Left cardiac atrium (tissue), 4 donors: ENCODE measurements around the gene CDH24. TPM values are rescaled to one million over a fixed set of nuclear protein-coding genes. Genes with fewer than 3 reads are reported as not detected.

Source experiments
- ATAC-seq, 2 donors: fragments of 200-7000 bp; cut with Tn5 transposase; one replicate each; pipeline ENCODE4 v1.9.1; 2020; ENCODE audit warnings: mild to moderate bottlenecking in 2 of 2, moderate library complexity in 2 of 2
- DNase-seq: peaks from one replicate; pipeline ENCODE4 v3.0.0-alpha.2; 2020
- intact Hi-C, 2 donors: fragments of 100-400 bp; cut with DNase I; formaldehyde crosslinking; loops; one replicate each; pipeline versions ENCODE4 v1.14.1 to v1.15.1; 2022 to 2023
- total RNA-seq, 2 donors: library from RNA; stranded (reverse); fragmentation: NEBNext Ultra II Directional; extraction: Animal tissue kit (Norgen Biotek cat#: 25700); gene quantifications; one replicate each; pipeline ENCODE4 v1.2.1, GENCODE V29; 2021
- donor health status: DM: no; HTN: yes; CAD: no.
- donor health status: DM: no; HTN: yes; CAD: no; lungs with severe emphysema.
- donor health status: DM: yes; HTN: yes; CAD: no.
- donor health status: Dilated cardiomyopathy.

The CDH24 gene
- total RNA-seq, 2 donors from 2014 or later, result 1.6 to 3.4 TPM

DNA sequence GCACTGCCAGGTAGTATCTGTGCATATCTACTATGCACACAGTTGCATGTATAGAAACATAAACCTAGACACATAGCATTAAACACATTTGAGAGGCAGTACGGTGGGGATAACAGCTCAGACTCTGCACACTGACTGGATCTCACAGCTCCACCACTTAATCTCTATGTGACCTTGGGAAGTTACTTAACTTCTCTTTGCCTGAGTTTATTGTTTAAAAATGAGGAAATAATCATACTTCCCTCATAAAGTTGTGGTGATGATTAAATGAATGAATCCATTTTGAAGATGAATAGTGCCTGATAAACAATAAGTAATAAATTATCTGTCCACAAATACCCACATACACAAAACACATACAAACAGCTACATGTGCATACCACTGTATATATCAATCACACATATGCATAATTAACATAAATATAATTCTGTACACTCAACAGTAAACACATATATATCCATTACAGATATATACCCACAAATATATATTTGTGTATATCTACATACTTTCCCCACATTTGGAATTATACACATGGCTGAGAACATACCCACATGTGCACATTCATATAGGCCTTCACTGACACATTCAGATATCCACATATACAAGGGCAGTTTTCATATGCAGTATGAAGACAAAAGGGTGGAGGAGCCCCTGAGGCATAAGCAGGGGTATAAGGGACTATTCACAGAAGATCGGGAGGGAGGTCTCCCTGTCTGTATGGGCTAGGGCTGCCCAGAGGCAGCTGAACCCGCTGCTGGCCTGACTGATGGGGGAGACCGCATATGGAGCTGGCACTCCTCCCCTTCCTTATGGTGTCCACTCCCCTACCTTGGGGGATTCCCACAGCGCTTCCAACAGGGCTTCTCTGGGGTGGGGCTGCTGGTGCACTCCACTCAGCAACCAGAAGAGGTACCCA, 5.9 kb downstream of the CDH24 start:
- no peak for DNase-seq
- ATAC-seq, result no peak

DNA sequence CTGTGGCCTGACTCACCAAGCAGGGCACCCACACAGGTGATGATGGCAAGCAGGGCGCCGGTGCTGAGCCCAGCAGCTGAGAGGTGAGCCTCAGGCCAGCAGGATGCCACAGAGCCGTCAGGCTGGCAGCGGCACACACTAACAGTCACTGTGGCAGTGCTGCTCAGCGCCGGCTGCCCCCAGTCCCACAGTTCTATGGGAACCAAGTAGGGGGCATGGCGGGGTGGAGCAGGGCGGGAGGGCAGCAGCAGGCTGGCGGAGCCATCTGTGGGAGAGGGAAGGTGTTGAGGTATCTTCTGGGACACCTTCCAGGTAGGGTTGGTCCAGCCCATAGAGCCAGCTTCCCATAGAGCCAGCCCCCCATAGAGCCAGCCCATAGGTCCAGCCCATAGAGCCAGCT, 8.3 kb downstream of the CDH24 start:
- intact Hi-C loops, result no loop called here
- no peak for ATAC-seq

More for the DNA sequence above, 5.9 kb downstream of the CDH24 start:
- intact Hi-C loops, result no loop called here

DNA sequence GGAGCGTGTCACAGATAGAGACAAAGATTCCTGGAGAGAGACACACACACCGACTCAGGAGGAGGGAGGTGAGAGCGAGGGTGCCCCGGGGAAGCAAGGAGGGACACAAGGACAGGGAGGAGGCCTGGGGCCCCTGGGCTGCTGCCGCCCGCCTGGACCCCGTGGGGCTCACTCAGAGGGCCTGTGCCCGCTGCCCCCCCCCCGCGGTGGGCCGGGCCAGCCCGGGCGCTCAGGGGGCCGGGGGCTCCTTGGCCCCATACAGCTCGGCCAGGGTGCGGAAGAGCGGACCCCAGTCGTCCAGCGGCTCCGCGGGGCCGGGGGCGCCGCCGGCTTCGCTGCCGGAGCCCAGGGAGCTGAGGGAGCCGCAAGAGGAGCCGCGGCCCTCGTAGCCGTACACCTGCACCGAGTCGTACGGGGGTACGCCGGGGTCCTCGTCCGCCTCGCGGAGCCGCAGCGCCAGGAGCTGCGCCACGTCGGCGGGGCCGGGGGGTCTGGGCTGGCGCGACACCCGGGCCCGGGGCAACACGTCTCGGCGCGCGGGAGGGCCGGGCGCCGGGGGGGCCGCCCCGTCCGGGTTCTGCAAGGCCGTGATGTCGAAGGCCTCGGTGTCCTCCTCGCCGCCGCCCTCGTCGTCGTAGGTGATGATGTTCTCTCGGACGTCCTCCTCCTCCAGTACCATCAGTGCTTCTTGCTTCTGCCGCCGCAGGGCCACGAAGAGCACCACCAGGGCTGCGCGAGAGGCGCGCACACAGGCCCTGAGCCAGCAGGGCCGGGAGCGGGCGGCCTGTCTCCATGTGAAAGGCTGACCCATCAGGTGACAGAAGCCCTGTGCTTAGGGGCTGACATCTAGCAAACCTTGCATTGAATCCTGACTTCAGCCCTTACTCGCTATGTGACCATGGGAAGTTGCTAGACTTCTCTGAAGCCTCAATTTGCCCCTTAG, 9.3 kb downstream of the CDH24 start:
- no peak for ATAC-seq
- intact Hi-C loops, result no loop called here

More for the DNA sequence above, 8.3 kb downstream of the CDH24 start:
- DNase-seq, result no peak

DNA sequence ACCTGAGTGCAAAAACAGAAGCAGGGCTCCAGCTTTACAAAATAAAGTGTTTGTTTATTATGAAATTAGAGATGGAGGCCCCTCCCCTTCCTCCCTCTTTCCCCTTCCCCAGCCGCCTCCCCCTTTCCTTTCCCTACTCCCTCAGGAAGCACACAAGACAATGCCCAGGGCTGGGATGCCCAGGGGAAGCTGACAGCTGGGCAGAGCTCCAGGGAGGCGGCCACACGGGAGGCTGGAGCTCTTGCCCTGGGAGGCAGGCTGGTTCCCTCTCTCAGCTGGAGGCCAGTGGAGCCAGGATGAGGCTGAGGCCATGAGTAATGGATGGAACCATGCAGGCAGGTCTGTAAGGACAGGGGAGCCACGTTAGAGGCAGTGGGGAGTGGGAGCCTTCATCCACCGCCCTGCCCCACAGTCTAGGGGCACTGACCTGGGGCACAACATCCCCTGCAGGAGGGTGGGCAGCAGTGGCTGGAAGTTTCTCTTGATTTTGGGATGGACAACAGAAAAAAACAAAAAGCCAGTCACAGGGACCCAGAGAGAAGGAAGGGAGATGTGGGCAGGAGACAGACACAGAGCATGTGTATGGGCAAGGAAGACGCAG, 10.2 kb downstream of the CDH24 start:
- DNase-seq (peak; percentile 41), ATAC-seq (peak; percentile 31 to 59)

More for the DNA sequence above, 9.3 kb downstream of the CDH24 start:
- no peak for DNase-seq

DNA sequence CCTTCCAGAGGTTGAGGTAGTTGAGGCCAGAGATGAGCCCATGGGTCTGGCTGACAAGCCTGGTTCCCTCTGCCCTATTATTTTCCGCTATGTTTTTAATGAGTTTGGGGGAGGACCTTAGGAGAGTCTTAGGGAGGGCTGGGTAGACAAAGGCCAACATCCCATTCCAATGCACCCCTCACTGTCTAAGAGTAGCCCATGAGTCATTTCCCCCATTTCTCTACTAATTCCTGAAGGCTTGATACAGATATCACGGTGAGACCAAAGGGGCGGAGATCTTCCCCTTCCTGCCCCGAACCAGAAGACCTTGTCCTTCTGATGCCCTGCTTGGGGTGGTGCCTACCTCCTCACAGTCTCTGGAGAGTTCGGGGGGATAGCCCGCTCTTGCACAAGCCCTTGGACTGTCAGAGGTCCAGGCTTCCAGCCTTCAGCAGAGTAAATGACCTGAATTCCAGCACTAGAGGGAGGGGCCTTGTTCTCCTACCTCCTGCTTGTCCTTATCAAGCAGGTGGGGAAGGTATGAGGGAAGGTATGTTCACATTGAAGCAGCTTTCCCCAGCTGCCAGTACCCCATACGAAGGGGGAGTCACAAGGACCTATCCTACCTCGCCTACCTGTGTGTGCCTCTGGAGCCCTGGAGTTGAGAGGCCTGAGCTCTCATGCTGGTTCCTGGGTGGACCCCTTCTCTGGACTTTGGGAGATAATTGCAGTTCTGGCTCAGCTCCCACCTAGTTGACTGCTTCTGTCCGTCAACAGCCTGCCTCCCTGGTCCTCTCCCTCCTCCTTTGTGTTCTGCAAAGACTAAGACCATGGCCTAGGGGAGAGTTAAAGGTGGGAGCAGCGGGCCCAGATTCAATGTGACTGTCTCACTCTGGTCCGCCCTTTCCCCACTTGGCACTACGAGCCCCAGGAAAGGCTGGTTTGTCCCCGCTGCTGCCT, 11.6 kb downstream of the CDH24 start:
- intact Hi-C loops, result no loop called here
- DNase-seq (no peak), ATAC-seq (peak; percentile 36 to 41)

More for the DNA sequence above, 10.2 kb downstream of the CDH24 start:
- intact Hi-C loops, result no loop called here

DNA sequence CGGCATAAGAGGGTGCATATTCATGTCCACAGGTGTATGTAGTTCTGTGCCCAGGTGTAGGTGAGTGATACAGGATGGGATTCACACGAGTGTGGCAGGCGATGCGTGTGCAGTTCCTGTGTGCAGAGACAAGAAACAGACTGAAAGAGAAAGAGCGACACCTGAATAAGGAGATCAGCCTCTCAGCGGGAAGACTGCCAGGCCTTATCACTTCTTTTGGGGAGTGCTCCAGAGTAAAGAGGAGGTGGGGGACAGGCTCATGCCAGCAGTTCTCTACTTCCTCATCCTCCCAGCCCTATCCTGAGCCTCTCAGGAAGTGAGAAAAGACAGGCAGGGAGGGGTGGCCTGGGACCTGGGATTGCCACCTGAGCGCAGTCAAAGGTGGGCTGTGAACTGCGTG, 12.5 kb downstream of the CDH24 start:
- ATAC-seq (no peak), DNase-seq (no peak)
- intact Hi-C loops, result no loop called here

DNA sequence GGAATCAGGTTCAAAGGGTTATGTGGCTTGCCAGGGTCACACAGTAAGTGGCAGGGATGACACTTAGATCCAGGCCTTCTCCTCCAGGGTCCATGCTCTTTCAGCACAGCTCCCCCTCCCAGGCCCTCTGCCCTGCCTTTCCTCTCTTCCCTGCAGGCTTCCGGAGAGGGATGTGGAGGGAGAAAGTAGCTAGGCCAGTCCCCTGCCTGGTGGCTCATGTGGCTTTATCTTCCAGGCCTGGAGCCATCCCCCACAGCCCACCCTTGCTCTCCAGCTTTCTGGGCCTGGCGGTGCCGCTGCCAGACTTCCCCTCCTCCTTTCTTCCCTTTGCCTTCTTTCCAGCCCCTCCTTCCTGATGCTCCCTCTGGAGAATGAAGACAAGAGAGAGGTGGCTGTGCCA, 13.6 kb downstream of the CDH24 start:
- intact Hi-C loops, result no loop called here
- no peak for DNase-seq
- ATAC-seq, result no peak

DNA sequence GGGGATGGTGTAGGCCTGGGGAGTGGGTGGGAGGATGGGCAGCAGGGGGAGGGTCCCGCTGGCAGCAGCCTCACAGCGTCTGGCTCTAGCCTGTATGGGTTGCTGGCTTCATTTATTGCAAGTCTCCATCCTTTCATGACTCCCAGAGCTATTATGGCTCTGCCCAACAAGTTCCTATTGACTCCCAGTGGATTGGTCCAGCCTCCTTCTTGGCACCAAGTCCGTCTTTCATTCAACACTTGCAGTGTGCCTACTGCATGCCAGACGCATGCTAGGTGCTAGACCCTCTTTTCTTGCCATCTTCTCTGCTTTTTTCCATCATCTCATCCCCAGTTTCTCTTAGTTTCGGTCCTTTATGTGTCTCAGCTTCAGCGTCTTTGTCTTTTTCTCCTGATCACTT, 14.2 kb downstream of the CDH24 start:
- ATAC-seq (no peak), DNase-seq (no peak)
- intact Hi-C loops, result no loop called here

DNA sequence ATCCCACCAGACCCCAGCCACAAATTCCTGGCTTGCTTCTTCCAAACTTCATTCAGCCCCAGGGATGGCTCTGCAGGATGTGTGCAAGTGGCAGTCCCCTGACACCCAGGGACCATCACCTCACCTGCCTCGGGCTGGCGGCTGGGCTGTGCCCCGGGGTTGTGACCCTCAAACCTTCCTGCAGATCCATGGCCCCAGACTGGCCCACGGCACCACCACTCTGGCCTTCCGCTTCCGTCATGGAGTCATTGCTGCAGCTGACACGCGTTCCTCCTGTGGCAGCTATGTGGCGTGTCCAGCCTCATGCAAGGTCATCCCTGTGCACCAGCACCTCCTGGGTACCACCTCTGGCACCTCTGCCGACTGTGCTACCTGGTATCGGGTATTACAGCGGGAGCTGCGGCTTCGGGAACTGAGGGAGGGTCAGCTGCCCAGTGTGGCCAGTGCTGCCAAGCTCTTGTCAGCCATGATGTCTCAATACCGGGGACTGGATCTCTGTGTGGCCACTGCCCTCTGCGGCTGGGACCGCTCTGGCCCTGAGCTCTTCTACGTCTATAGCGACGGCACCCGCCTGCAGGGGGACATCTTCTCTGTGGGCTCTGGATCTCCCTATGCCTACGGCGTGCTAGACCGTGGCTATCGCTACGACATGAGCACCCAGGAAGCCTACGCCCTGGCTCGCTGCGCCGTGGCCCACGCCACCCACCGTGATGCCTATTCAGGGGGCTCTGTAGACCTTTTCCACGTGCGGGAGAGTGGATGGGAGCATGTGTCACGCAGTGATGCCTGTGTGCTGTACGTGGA, 15.0 kb downstream of the CDH24 start, which contains the start of gene PSMB11:
PSMB11 (plus strand) TSS at position 51 of the 804 bp plus-strand sequence; CDS start at position 65, 14 bp downstream.
- intact Hi-C loops, result no loop called here
- DNase-seq (no peak), ATAC-seq (no peak)

DNA sequence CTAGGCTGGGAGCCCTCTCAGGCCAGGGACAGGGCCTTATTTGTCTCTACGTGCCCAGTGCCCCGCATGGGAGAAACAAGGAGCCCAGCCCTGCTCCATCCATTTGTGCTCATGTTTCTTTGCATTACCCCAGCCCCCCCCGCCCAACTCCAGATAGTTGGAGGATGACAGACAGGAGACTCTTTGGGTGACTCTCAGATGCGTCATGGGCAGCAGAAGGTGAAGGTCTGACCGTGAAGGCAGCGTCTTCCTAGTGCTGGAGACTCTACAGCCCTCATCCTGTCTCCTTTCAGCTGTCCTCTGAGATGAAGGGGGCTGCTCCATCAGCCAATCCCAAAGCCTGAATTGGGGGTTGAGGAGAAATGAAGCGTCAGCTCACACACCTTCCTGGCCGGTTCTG, 15.6 kb downstream of the CDH24 start:
- ATAC-seq, result no peak
- intact Hi-C loops, result no loop called here
- no peak for DNase-seq

DNA sequence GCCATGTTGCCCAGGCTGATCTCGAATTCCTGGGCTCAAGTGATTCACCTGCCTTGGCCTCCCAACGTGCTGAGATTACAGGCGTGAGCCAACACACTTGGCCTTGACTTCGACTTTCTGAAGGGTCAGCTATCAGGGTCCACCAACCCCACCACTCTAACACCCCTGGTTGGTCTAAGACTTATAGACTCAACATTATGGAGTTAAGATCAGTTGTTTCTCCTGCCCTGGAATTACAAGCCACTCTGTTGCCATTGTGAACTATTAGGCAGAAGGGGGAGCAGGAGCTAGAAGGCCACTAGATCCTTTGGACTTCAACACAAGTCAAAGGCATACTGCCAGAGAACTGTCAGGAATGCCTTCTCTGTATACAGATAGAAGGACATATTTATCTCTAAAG, 17.2 kb downstream of the CDH24 start:
- ATAC-seq (no peak), DNase-seq (no peak)
- intact Hi-C loops, result no loop called here

DNA sequence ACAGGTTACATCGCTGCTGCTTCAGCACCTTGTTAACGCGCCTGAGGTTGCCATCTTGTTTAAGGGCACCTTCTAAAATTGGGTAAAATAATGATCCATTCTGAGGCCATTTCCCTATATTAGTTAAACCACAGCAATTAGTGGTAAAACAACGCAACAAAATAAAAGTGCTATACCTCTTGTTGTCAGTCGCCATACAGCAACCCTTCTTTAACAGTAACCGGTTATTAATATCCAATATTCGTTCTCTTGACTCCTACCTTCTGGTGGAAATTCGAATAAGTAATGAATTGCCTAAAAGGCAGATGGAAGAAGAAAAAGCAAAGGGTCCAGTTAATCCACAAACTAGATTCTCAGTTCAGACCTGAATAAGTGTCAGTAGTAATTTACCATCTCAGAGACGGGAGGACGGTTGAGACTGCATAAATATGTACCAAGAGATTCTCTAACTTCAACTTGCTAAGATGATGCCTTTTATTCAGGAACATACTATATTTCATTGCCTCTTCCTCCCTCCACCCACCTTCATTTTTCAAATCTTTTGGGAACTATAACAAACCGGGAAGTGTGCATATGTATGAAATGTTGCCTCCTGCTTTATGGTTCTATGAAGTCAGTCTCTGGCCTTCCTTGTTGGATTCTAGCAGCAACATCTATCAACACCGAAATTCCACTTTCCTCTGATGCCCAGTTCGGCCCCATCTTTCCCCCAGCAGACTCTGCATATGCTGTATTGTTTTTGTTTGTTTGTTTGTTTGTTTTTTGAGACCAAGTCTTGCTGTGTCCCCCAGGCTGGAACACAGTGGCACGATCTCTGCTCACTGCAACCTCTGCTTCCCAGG, 21.8 kb downstream of the CDH24 start:
- intact Hi-C loops, result no loop called here

DNA sequence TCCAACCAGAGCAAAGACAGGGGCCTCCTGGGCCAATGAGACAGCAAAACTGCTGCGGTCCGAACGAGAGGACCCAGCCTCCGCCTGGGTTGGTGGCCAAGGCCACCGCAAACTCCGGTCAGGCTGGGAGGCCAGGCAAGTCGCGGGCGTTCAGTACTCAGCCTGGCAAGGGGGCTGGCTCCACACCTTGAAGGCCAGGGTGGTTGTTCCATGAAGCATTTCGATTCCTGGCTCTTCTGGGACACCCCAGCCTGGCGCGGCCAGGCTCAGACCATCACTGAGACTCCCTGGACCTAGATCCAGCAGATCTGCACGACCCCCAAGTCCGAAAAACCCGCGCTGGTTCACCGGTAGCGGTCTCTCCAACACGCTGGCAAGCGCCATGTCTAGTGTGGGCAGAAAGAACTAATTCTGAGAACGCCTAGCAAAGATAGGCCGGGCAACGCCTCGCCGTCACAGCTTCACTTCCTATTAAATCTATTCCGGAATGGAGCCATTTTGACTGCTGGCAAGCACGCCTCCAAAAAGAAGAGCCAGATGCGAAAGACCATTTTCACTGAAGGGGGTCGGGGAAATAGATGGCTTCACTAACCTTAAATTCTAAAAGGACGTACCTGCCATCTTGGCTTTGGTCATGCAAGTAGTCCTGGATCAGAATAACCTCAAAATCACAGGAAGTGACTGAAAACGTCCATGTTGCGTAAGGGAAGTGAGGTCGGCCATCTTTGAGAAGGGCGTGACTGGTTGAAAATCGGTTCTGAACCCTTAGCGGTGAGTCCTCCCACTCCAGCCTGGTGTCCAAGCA, 22.6 kb downstream of the CDH24 start, which contains the start of gene PSMB5:
PSMB5 (minus strand) TSS at position 403 of the 805 bp plus-strand sequence; CDS start at position 384, 19 bp downstream.
- intact Hi-C loops, result no loop called here
- ATAC-seq, result peak; percentile 98 to 99
- DNase-seq, result peak; percentile 91

More for the DNA sequence above, 21.8 kb downstream of the CDH24 start:
- DNase-seq (no peak), ATAC-seq (no peak)

DNA sequence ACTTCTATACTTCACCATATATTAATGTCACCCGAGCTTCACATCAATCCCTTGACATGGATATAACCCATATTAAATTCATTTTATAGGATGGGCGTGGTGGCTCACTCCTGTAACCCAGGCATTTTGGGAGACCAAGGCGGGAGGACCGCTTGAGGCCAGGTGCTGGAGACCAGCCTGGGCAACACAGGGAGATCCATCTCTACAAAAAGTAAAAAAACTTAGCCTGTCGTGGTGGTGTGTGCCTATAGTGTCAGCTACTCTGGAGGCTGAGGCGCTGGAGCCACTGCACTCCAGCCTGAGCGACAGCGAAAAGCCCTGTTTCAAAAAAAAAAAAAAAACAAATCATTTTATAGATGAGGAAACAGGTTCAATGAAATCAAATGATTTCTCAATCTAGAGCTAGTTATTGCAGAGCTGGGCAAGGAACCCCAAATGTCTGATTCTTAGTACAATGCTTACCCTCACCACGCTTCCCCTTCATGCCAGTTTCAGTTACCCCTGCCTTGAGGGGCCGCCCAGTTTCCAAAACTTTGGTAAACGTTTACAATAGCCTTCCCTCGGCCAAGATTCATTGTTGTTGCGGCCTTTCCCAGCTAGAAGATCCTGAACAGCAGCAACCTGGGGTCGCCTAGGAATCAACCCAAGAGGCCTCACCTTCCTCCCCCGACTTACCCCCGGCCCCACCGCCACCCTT, 23.4 kb downstream of the CDH24 start:
- no peak for DNase-seq
- ATAC-seq, result peak in 1 of 2 donors; percentile 23
- intact Hi-C loops, result no loop called here

DNA sequence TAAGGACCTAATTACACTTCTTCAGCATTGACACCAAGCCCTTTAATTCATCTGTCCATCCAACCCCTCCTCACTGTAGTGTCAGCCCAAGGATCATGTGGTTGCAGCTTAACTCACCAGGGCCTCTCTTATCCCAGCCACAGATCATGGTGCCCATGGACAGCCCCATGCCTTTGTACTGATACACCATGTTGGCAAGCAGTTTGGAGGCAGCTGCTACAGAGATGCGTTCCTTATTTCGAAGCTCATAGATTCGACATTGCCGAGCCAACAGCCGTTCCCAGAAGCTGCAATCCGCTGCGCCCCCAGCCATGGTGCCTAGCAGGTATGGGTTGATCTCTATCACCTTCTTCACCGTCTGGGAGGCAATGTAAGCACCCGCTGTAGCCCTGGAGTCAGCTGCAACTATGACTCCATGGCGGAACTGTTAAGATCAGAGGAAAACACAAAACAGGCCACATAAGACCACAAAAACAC, 24.0 kb downstream of the CDH24 start:
- ATAC-seq (no peak), DNase-seq (no peak)
- intact Hi-C loops, result no loop called here
